ENCODE measurements around the gene TCF12. TPM values are rescaled to one million over a fixed set of nuclear protein-coding genes. Genes with fewer than 3 reads are reported as not detected.

TCF12 gene
- total RNA-seq, 1 donor from 2014 or later = 149 TPM

- no peaks in the 10 kb centered on the region for H4K20me1 ChIP-seq (ENCODE audit: low read depth)
- Mint-ChIP-seq H3K36me3 (peaks cover 6% of the 10 kb centered on the region), H3K4me3 (no peak overlapping the region), H3K9me3 (no peaks in the 10 kb centered on the region), H3K27ac (no peak overlapping the region), H3K27me3 (ENCODE audit: insufficient read depth, low read depth) (peaks cover 2% of the 10 kb centered on the region), H3K4me1 (peaks cover 18% of the 10 kb centered on the region)
- H3K36me3 ChIP-seq = no peaks in the 10 kb centered on the region
- peaks cover 23% of the 10 kb centered on the region for H3K4me1 ChIP-seq
- H3K79me2 ChIP-seq (ENCODE audit: low read depth) = no peaks in the 10 kb centered on the region
- no peak overlapping the region for H3K4me3 ChIP-seq
- H3K9me3 ChIP-seq (ENCODE audit: low read depth) = no peaks in the 10 kb centered on the region
- no peak overlapping the region for H3K9ac ChIP-seq
- H3F3A ChIP-seq (ENCODE audit: low read depth) = peaks cover 22% of the 10 kb centered on the region
- H3K27me3 ChIP-seq = peaks cover 7% of the 10 kb centered on the region
- no peak overlapping the region for H3K27ac ChIP-seq
- H2AFZ ChIP-seq (replicated peaks) = no peak overlapping the region
- DNase-seq (ENCODE audit: low spot score) = no peak
- no peak for TF ChIP-seq EZH2phosphoT487 (IDR thresholded peaks at IDR 0.05)
- TF ChIP-seq CTCF (IDR thresholded peaks at IDR 0.05) = no peak
- no peak for TF ChIP-seq EZH2 (IDR thresholded peaks at IDR 0.05)
- no peak overlapping the region for H3K4me2 ChIP-seq
These were observed 25.6 kb upstream of the TCF12 start for GRCh38 chr15:56892659-56893363.

- no peak overlapping the region for H3K4me2 ChIP-seq
- no peaks in the 10 kb centered on the region for H3K9me3 ChIP-seq (ENCODE audit: low read depth)
- Mint-ChIP-seq H3K27me3 (ENCODE audit: insufficient read depth, low read depth) (peaks cover 2% of the 10 kb centered on the region), H3K9me3 (no peaks in the 10 kb centered on the region), H3K4me1 (peaks cover 13% of the 10 kb centered on the region), H3K27ac (no peak overlapping the region), H3K4me3 (no peak overlapping the region), H3K36me3 (peaks cover 6% of the 10 kb centered on the region)
- no peaks in the 10 kb centered on the region for H3K36me3 ChIP-seq
- DNase-seq (ENCODE audit: low spot score) = no peak
- no peak overlapping the region for H2AFZ ChIP-seq (replicated peaks)
- H3K4me1 ChIP-seq = peaks cover 18% of the 10 kb centered on the region
- no peak for TF ChIP-seq CTCF (IDR thresholded peaks at IDR 0.05)
- no peak for TF ChIP-seq EZH2 (IDR thresholded peaks at IDR 0.05)
- no peak for TF ChIP-seq EZH2phosphoT487 (IDR thresholded peaks at IDR 0.05)
- H4K20me1 ChIP-seq (ENCODE audit: low read depth) = no peaks in the 10 kb centered on the region
- peaks cover 17% of the 10 kb centered on the region for H3F3A ChIP-seq (ENCODE audit: low read depth)
- no peak overlapping the region for H3K9ac ChIP-seq
- H3K27me3 ChIP-seq = peaks cover 7% of the 10 kb centered on the region
- no peaks in the 10 kb centered on the region for H3K79me2 ChIP-seq (ENCODE audit: low read depth)
- no peak overlapping the region for H3K4me3 ChIP-seq
- H3K27ac ChIP-seq = no peak overlapping the region
These were observed 25.1 kb upstream of the TCF12 start for GRCh38 chr15:56893364-56893678.

- Mint-ChIP-seq H3K9me3 (no peaks in the 10 kb centered on the region), H3K27me3 (ENCODE audit: insufficient read depth, low read depth) (no peaks in the 10 kb centered on the region), H3K36me3 (peaks cover 5% of the 10 kb centered on the region), H3K4me1 (peaks cover 7% of the 10 kb centered on the region), H3K4me3 (no peak overlapping the region), H3K27ac (no peak overlapping the region)
- Histone ChIP-seq H3K27ac (no peak overlapping the region), H3K4me1 (peaks cover 16% of the 10 kb centered on the region), H3K4me3 (no peak overlapping the region), H3F3A (ENCODE audit: low read depth) (peaks cover 13% of the 10 kb centered on the region), H3K9ac (no peak overlapping the region), H3K36me3 (no peaks in the 10 kb centered on the region), H2AFZ (replicated peaks) (no peak overlapping the region), H3K79me2 (ENCODE audit: low read depth) (no peaks in the 10 kb centered on the region), H3K4me2 (no peak overlapping the region), H3K27me3 (peaks cover 7% of the 10 kb centered on the region), H4K20me1 (ENCODE audit: low read depth) (no peaks in the 10 kb centered on the region), H3K9me3 (ENCODE audit: low read depth) (no peaks in the 10 kb centered on the region)
- no peak for TF ChIP-seq EZH2phosphoT487 (IDR thresholded peaks at IDR 0.05)
- no peak for TF ChIP-seq EZH2 (IDR thresholded peaks at IDR 0.05)
- TF ChIP-seq CTCF (IDR thresholded peaks at IDR 0.05) = no peak
- DNase-seq (ENCODE audit: low spot score) = no peak
These were observed 23.8 kb upstream of the TCF12 start for GRCh38 chr15:56894601-56895000.
